GM12874 (cell line): ENCODE data around the gene CNTN5.

Experiments used
- TF ChIP-seq, protein P1 (sequence below): IDR thresholded peaks from 2 replicates; pipeline ENCODE4 v1.5.1; 2011; ENCODE audit warnings: low read depth, mild to moderate bottlenecking, control low read depth, low read length, moderate library complexity; ENCODE audit not compliant: insufficient read depth

Gene CNTN5

DNA sequence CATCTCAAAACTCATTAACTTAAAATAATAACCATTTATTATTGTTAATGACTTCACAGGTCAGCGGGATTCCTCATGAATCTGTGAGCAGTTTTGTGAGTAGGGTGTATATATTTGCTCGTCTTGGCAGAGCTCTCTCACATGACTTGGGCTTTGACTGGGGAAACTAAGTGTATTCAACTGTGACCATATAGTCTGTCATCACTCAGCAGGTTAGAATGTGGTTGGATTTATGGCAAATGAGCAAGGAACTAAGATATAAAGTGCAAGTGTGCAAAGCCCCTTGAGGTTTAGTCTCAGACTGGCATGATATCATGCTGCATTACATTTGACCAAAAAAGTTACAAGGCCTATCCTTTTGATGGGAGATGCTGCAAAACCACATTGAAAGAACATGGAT is 254.8 kb downstream of the CNTN5 start:
- TF ChIP-seq, protein P1, sequence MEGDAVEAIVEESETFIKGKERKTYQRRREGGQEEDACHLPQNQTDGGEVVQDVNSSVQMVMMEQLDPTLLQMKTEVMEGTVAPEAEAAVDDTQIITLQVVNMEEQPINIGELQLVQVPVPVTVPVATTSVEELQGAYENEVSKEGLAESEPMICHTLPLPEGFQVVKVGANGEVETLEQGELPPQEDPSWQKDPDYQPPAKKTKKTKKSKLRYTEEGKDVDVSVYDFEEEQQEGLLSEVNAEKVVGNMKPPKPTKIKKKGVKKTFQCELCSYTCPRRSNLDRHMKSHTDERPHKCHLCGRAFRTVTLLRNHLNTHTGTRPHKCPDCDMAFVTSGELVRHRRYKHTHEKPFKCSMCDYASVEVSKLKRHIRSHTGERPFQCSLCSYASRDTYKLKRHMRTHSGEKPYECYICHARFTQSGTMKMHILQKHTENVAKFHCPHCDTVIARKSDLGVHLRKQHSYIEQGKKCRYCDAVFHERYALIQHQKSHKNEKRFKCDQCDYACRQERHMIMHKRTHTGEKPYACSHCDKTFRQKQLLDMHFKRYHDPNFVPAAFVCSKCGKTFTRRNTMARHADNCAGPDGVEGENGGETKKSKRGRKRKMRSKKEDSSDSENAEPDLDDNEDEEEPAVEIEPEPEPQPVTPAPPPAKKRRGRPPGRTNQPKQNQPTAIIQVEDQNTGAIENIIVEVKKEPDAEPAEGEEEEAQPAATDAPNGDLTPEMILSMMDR: no peak

DNA sequence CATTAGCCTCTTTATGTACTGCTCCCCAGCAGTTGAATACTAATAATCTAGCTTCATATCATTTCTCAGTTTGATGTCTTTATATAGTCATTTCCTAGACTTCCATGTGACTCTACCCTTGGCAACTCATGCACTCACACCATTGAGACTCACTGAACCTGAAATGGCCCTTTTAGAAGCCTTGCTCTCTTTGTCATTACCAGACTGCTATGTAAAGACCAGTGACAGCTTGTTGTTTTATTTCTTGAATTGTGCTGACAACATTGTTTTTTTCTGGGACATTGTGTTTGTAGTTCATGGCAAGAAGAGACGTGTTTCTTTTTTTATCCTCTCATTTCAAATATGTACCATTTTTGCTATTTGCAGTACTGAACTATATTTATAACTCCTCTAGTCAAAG is 256.5 kb downstream of the CNTN5 start:
- TF ChIP-seq, protein P1: no peak

DNA sequence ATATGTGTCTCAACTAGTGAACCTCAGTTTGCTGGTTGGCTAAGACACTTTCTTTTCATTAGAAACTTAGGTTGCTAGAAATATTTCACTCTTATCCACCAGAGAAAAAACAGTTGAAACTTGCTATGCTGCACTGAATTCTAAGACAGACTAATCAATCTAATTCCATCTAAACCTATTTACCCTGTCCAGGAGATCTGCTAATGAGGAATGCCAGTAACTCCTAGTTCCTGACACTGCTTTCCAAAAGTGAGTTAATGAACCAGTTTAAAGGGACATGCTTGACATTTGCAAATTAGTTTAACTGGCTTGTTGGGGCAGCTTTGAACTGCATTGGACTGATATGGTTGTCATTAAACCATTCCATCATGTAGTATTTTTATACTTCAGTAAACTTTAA is 258.5 kb downstream of the CNTN5 start:
- TF ChIP-seq, protein P1: no peak

DNA sequence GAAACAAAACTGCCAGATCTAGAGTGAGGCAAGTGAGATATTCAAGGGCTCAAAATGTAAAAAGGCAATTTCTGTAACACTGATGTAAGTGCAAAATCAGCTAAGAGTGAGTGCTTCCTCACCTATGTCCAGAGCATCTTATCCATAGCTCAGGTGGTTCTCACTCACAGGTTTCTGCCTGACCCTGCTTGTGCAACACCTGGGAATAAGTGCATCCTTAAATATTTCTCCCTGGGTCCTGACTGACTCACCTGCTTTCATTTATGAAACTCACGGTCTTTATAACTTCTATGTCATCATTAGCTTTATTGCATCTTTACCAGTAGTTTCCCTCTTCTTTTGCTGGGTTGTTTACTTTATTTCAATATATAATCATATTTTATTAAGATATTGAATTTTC is 260.6 kb downstream of the CNTN5 start:
- TF ChIP-seq, protein P1: no peak

DNA sequence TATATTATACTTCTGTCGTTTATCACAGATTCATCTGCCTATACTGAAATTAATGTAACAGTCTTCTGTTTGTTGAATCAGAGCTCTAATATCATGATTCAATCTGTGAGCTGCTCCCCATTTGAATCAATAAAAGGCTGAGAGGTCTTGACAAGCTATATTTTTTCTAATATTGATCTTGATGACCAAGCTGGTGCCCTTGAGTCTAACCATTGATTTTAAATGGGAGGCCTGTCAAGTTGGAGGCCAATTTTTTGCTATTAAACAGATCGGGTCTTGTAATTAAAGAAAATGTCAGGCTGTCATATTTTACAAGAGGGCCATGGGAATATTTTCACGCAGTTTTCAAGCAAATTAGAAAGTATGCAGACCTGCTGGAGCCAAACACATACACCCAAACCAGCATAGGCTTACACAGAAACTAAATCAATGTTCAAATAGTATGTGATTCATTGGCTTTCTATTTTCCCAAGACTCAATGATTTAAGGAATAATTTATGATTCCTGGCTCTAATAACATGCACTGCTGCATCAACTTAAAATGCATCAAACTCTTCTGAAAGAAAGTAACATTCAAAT is 286.9 kb downstream of the CNTN5 start:
- TF ChIP-seq, protein P1: no peak

DNA sequence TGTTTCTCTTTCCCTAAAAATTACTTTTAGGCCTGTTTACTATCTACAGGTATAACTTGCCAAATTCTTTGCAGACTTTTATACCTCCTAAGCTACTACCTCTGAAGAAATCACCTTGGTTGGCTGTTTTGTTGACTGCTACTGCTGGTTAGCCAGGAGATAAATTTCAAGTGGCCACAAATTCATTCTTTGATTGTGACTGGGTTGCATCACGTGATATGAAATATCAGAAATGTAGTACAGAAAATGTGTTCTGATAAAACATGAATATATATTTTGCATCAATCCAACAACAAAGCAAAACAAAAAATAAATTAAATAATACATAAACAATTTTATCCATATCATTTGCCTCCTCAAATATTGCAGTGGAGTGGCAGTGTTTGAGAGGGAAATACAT is 291.1 kb downstream of the CNTN5 start:
- TF ChIP-seq, protein P1: no peak

DNA sequence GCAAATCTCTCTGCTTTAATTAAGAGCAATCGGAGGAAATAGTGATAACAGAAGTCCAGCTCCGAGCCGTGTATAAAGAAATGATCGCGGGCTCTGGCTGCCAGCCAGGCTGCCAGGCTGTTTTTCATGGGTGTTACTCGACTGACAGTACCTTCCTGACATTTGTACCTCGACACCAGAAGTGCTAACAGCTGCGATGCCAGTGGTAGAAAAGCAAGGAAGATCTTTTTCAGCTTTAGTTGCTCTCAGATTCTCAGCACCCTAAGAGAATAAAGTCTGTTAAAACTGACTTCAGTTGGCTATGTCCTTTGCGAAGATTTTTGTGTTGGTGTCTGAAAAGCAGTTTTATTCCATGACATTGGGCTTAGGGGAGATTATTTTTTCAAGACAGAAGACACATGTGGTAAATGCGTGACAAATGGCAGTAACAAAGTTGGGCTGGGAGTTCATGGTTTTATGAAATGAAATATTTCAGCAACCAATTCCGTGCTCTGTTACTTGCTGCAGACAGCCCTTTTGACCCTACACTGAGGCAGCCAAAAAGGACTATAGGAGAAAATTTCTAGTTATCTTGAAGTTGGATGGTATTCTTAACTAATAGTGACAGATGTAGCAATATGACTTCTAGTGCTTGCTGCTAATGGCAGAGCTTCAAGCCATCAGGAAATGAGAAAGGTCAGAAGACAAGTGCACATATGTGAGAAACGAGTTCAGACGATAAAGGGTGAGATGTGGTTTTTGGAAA is 296.2 kb downstream of the CNTN5 start:
- TF ChIP-seq, protein P1: no peak
